T-helper 1 cell treated with Interleukin-12 subunit alpha and Interleukin-12 subunit beta and Interleukin-4 antibody, amounts not matched to agents 30 ng/mL and 1 ng/mL, for 36 hours (primary cell): Measurements from ENCODE around the gene SOX11. TPM values are rescaled to one million over a fixed set of nuclear protein-coding genes. Genes with fewer than 3 reads are reported as not detected.
"Not testable (repeated sequence)": the region's sequence is repeated elsewhere in the genome, so short reads cannot be mapped to it uniquely, and the experiment has no call there.

Source experiments
- intact Hi-C: fragments of 100-400 bp; cut with micrococcal nuclease; formaldehyde crosslinking; loops from one replicate; pipeline ENCODE4 v1.15.1; 2024
- total RNA-seq: library from RNA; stranded (reverse); gene quantifications from 2 replicates; pipeline ENCODE4 v1.2.3, GENCODE V29; 2022

The SOX11 gene
- total RNA-seq, result not detected in 2 replicates

- intact Hi-C loops, result no loop called here
Observed at GRCh38 chr2:5691985-5692529, at the start of gene SOX11. SOX11 (plus strand) TSS chr2:5692384; CDS start chr2:5692722, 338 bp downstream.

DNA sequence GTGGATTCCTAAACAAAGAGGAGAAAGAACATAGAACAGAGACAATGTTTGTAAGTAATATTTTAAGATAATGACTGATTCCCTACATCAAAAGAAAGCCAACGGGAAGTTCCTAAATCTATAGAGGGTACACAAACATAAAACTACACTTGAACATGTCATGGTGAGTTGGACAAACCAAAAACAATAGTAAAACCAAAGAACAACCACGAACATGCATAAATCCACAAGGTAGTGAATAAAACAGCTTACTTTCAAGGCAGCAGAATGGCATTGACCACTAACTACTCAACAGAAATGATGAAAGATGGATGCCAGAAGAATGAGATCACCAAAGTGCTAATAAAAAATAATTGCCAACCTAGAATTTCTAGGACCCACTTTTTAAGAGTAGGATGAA lies 39.5 kb upstream of the SOX11 start:
- intact Hi-C loops, result not testable (repeated sequence)

DNA sequence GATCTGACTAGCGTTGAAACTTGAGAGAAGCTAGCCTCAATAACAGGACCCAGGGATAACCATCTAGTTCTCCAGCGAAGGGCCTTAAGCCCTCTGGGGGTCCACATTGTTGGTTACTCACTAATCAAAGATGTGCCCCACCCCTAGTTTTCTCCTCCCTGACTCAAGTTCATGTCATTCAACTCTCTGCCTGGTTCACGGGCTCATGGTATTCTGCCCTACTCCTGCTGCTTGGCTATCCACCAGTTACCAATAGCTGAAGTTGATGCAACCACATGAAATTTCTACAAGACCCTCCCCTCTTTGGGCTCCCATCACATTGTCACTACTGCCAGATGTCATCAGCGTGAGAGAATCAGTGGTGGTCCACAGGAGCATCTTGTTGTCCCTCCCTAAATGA lies 38.4 kb upstream of the SOX11 start:
- intact Hi-C loops, result not testable (repeated sequence)

DNA sequence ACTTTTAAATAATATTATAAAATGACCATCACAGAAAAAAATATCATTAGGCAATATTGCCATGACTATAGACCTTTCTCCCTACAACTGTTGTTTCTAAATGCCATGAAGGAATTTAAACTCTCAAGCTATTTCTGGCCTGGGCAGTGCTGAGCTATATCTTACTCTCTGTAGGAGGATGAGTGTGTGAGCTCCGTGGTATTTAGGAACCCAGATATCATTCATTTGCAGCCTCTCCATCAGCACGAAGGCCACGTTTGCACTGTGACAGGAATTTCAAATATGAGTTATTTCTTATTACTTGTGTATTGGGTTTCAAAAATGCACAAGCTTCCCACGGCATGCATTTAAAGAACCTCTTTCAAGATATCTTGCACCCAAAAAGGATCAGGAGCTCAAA lies 35.0 kb upstream of the SOX11 start:
- intact Hi-C loops, result no loop called here

- intact Hi-C loops, result no loop called here
Observed at GRCh38 chr2:5660591-5660990, 31.6 kb upstream of the SOX11 start.

DNA sequence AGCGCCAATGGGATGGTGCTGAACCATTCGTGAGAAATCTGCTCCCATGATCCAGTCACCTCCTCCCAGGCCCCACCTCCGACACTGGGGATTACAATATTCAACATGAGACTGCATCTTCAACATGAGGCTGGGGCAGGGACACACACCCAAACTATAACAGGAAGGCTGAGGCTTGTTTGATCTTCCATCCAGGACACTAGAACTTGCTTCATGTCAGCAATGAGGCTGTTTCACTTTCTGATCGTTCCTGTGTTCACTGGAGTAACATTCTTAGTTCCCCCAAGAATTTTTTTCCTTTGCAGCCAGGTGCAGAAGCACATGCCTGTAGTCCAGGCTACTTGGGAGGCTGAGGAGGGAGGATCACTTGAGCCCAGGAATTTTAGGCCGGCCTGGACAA lies 30.8 kb upstream of the SOX11 start:
- intact Hi-C loops, result no loop called here

- intact Hi-C loops, result no loop called here
Observed at GRCh38 chr2:5664278-5664681, 27.9 kb upstream of the SOX11 start.

- intact Hi-C loops, result no loop called here
Observed at GRCh38 chr2:5665066-5665465, 27.1 kb upstream of the SOX11 start.

- intact Hi-C loops, result no loop called here
Observed at GRCh38 chr2:5666798-5667197, 25.4 kb upstream of the SOX11 start.

GRCh38 chr2:5667655-5668054 lies 24.5 kb upstream of the SOX11 start:
- intact Hi-C loops, result not testable (repeated sequence)

- intact Hi-C loops, result no loop called here
Observed at GRCh38 chr2:5668682-5669250, 23.4 kb upstream of the SOX11 start.

GRCh38 chr2:5672749-5673144 lies 19.4 kb upstream of the SOX11 start:
- intact Hi-C loops, result no loop called here

DNA sequence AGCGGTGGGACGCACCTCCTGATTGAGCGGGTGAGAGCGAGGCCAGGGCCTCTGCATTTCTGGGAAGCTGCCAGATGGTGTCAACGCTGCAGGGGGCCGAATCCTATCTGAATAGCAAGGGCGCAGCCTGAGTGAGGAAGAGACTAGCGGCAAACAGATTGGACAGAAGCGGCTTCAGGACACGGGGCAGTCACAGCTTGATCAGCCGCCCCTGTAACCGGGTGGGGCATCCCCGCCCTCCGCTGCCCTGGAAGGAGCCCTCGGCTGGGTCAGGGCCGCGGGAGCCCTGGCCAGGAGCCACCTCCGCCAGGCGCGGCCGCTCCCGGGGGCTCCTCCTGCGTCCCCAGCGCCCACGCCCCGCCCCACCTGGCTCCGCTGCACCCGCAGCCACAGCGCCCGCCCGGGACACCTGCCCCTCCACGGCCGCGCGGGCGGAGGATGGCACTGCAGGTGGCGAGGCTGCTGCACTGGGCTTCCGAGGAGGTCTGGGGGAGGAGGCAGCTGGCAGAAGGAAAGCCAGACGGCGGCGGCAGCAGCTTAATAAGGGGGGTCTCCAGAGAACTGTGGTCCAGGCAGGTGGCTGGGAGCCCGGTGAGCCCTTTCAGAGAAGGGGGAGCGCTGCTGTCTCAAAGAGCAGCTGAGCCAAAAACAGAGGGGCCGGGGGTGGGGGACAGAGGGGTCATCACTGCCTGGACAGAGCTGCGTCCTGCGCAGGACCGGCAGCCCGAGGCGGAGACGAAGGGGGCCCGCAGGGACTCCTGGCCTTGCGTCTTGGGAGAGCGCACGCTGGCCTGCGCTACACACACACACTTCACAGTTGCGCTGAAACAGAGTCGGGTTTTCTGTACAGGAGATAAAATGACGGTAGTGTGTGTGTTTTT lies 18.8 kb upstream of the SOX11 start:
- intact Hi-C loops, result no loop called here

DNA sequence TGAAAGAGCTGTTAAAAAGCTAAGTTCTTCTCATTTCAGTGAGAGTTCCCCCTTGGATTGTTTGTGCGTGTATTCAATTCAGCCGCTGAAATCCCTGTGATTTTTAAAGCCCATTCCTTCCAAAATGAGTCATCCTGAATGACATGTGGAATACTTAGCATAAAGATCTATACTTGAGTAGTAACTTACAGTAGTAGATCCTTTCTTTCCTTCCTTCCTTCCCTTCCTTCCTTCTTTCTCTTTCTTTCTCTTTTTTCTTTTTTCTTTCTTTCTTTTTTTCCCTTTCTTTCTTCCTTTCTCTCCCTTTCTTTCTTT lies 18.2 kb upstream of the SOX11 start:
- intact Hi-C loops, result no loop called here

DNA sequence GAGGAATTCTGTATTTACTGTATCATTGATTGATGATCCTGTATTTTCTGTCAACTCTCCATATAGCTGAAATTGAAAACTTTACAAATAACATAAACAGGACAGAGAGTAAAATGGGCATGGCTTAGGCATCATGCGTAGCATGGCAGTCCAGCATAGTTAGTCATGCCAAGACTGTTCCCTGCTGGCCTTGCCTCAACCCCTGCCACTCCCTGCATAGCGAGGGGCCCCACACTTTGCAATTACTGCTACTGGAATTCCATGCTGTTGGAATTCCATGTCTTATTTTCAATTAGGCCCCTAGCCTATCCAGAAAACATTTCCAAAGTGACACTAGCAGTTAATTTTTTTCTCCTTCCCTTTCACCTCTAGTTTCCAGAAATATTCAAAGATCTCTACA lies 15.1 kb upstream of the SOX11 start:
- intact Hi-C loops, result no loop called here

DNA sequence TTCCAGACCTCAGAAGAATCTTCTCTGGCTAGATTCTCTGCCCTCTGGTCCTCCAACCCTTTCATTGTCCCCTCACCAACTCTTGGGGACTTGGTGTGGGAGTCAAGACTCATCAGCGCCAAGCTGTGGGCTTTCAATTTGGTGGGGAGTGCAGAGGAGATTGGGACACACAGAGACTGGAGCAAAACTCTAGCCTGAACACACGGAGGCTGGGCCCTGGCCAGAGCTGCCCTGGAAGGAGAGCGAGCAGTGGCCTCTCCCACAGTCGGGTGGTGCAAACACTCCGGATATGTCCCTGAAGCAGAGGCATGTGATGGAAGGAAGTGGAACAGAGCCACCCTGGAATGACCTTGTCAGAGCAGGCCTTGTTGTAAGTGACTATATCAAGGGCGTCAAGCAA lies 8.7 kb upstream of the SOX11 start:
- intact Hi-C loops, result no loop called here

- intact Hi-C loops, result no loop called here
Observed at GRCh38 chr2:5685225-5685624, 7.0 kb upstream of the SOX11 start.

- intact Hi-C loops, result no loop called here
Observed at GRCh38 chr2:5686068-5686467, 6.1 kb upstream of the SOX11 start.

GRCh38 chr2:5686536-5686935 lies 5.6 kb upstream of the SOX11 start:
- intact Hi-C loops, result no loop called here

DNA sequence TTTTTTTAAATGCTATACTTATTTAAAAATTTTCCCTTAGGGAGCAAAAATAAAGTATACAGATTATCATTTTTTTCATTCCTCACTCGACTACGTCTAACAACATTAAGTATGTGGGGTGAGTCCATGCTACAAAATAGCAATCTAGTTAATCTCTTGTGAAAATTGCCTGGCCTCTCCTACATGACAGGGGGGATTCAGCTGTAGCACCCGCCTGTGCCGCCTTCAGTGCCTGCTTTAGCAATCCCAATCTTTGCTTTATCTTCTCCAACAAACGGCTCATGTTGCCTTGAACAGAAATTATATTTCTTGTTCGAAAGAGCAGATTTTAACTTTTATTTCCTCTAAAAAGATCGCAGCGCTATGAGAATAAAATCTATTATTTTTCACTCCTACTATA lies 2.4 kb upstream of the SOX11 start:
- intact Hi-C loops, result no loop called here

- intact Hi-C loops, result no loop called here
Observed at GRCh38 chr2:5690286-5690685, 1.9 kb upstream of the SOX11 start.

- intact Hi-C loops, result no loop called here
Observed at GRCh38 chr2:5690718-5691220, 1.4 kb upstream of the SOX11 start.
